Measurements from ENCODE around the gene TXN2.
"Not testable (repeated sequence)": the region's sequence is repeated elsewhere in the genome, so short reads cannot be mapped to it uniquely, and the experiment has no call there.

TXN2 gene

GRCh38 chr22:36481393-36482168 is at the start of gene TXN2:
TXN2 (minus strand) TSS chr22:36481640; CDS start chr22:36480837, 803 bp downstream.
- Mint-ChIP-seq H3K36me3 (peaks cover 6% of the 10 kb centered on the region), H3K27ac (peak within 1 kb of the TSS; percentile 97), H3K4me3 (peak within 1 kb of the TSS; percentile 95), H3K4me1 (peaks cover 19% of the 10 kb centered on the region), H3K9me3 (no peaks in the 10 kb centered on the region), H3K27me3 (no peaks in the 10 kb centered on the region)
- peak; percentile 84 for ATAC-seq (ENCODE audit: low read depth)
- DNase-seq (ENCODE audit: low spot score in 2 of 2), result peak; percentile 95 to 97

- no peaks in the 10 kb centered on the region for H3K9me3 Mint-ChIP-seq
- H3K4me3 Mint-ChIP-seq, result peak within 1 kb of the TSS; percentile 90
- H3K27me3 Mint-ChIP-seq, result no peaks in the 10 kb centered on the region
- peaks cover 19% of the 10 kb centered on the region for H3K36me3 Mint-ChIP-seq
- peaks cover 6% of the 10 kb centered on the region for H3K4me1 Mint-ChIP-seq
- DNase-seq (ENCODE audit: low spot score in 2 of 2), result peak; percentile 97 to 98
- peak; percentile 88 for ATAC-seq (ENCODE audit: low read depth)
- peak within 1 kb of the TSS; percentile 96 for H3K27ac Mint-ChIP-seq
Observed at GRCh38 chr22:36528795-36529751, 47.6 kb upstream of the TXN2 start, which contains the start of gene EIF3D. EIF3D (minus strand) TSS chr22:36529166; CDS start chr22:36526121, 3,045 bp downstream.

- Mint-ChIP-seq H3K4me1 (peaks cover 6% of the 10 kb centered on the region), H3K9me3 (no peaks in the 10 kb centered on the region), H3K36me3 (peaks cover 22% of the 10 kb centered on the region), H3K4me3 (peak overlapping the region; percentile 90), H3K27ac (peak overlapping the region; percentile 96), H3K27me3 (no peaks in the 10 kb centered on the region)
- ATAC-seq (ENCODE audit: low read depth) (no peak), DNase-seq (ENCODE audit: low spot score in 2 of 2) (no peak)
Observed at GRCh38 chr22:36528341-36528740, 46.9 kb upstream of the TXN2 start.

- H3K9me3 Mint-ChIP-seq, result no peaks in the 10 kb centered on the region
- DNase-seq (ENCODE audit: low spot score in 2 of 2), result no peak
- peaks cover 44% of the 10 kb centered on the region for H3K36me3 Mint-ChIP-seq
- peaks cover 6% of the 10 kb centered on the region for H3K4me1 Mint-ChIP-seq
- ATAC-seq (ENCODE audit: low read depth), result no peak
- H3K27me3 Mint-ChIP-seq, result no peaks in the 10 kb centered on the region
- H3K4me3 Mint-ChIP-seq, result no peak overlapping the region
- no peak overlapping the region for H3K27ac Mint-ChIP-seq
Observed at GRCh38 chr22:36522662-36523061, 41.2 kb upstream of the TXN2 start.

GRCh38 chr22:36520423-36520822 is 39.0 kb upstream of the TXN2 start:
- no peaks in the 10 kb centered on the region for H3K9me3 Mint-ChIP-seq
- H3K27me3 Mint-ChIP-seq, result no peaks in the 10 kb centered on the region
- H3K36me3 Mint-ChIP-seq, result peaks cover 43% of the 10 kb centered on the region
- no peak overlapping the region for H3K4me3 Mint-ChIP-seq
- no peak for DNase-seq (ENCODE audit: low spot score in 2 of 2)
- no peak overlapping the region for H3K27ac Mint-ChIP-seq
- ATAC-seq (ENCODE audit: low read depth), result no peak
- peaks cover 2% of the 10 kb centered on the region for H3K4me1 Mint-ChIP-seq

GRCh38 chr22:36519906-36520305 is 38.5 kb upstream of the TXN2 start:
- not testable (repeated sequence) for H3K9me3 Mint-ChIP-seq; H3K4me3 Mint-ChIP-seq; DNase-seq (ENCODE audit: low spot score in 2 of 2); ATAC-seq (ENCODE audit: low read depth); H3K27me3 Mint-ChIP-seq; H3K4me1 Mint-ChIP-seq; H3K27ac Mint-ChIP-seq
- H3K36me3 Mint-ChIP-seq, result peaks cover 43% of the 10 kb centered on the region

- no peak for ATAC-seq (ENCODE audit: low read depth)
- H3K9me3 Mint-ChIP-seq, result no peaks in the 10 kb centered on the region
- no peak overlapping the region for H3K27ac Mint-ChIP-seq
- DNase-seq (ENCODE audit: low spot score in 2 of 2), result no peak
- peaks cover 52% of the 10 kb centered on the region for H3K36me3 Mint-ChIP-seq
- peaks cover 3% of the 10 kb centered on the region for H3K4me1 Mint-ChIP-seq
- H3K27me3 Mint-ChIP-seq, result no peaks in the 10 kb centered on the region
- no peak overlapping the region for H3K4me3 Mint-ChIP-seq
Observed at GRCh38 chr22:36514766-36515165, 33.3 kb upstream of the TXN2 start.

- Mint-ChIP-seq H3K9me3 (no peaks in the 10 kb centered on the region), H3K27me3 (no peaks in the 10 kb centered on the region), H3K36me3 (peaks cover 45% of the 10 kb centered on the region), H3K27ac (no peak overlapping the region), H3K4me1 (peaks cover 3% of the 10 kb centered on the region), H3K4me3 (no peak overlapping the region)
- ATAC-seq (ENCODE audit: low read depth) (no peak), DNase-seq (ENCODE audit: low spot score in 2 of 2) (no peak)
Observed at GRCh38 chr22:36512991-36513390, 31.6 kb upstream of the TXN2 start.

- Mint-ChIP-seq H3K4me1 (peaks cover 6% of the 10 kb centered on the region), H3K27ac (no peak overlapping the region)
- ATAC-seq (ENCODE audit: low read depth), result no peak
Observed at GRCh38 chr22:36512333-36512732, 30.9 kb upstream of the TXN2 start.

GRCh38 chr22:36510966-36511881 is 29.8 kb upstream of the TXN2 start:
- ATAC-seq (ENCODE audit: low read depth) (peak; percentile 20), DNase-seq (ENCODE audit: low spot score in 2 of 2) (peak in 1 of 2 donors; percentile 32)
- no peaks in the 10 kb centered on the region for H3K27me3 Mint-ChIP-seq
- peak overlapping the region; percentile 76 for H3K27ac Mint-ChIP-seq
- no peaks in the 10 kb centered on the region for H3K9me3 Mint-ChIP-seq
- H3K4me3 Mint-ChIP-seq, result no peak overlapping the region
- H3K36me3 Mint-ChIP-seq, result peaks cover 38% of the 10 kb centered on the region
- H3K4me1 Mint-ChIP-seq, result peaks cover 6% of the 10 kb centered on the region

More at GRCh38 chr22:36512333-36512732, 30.9 kb upstream of the TXN2 start:
- Mint-ChIP-seq H3K9me3 (no peaks in the 10 kb centered on the region), H3K36me3 (peaks cover 42% of the 10 kb centered on the region), H3K27me3 (no peaks in the 10 kb centered on the region), H3K4me3 (no peak overlapping the region)
- DNase-seq (ENCODE audit: low spot score in 2 of 2), result no peak

- H3K27ac Mint-ChIP-seq, result no peak overlapping the region
- peaks cover 31% of the 10 kb centered on the region for H3K36me3 Mint-ChIP-seq
- no peak for ATAC-seq (ENCODE audit: low read depth)
- no peaks in the 10 kb centered on the region for H3K9me3 Mint-ChIP-seq
- DNase-seq (ENCODE audit: low spot score in 2 of 2), result no peak
- peaks cover 6% of the 10 kb centered on the region for H3K4me1 Mint-ChIP-seq
- H3K27me3 Mint-ChIP-seq, result no peaks in the 10 kb centered on the region
- no peak overlapping the region for H3K4me3 Mint-ChIP-seq
Observed at GRCh38 chr22:36510384-36510783, 28.9 kb upstream of the TXN2 start.

- Mint-ChIP-seq H3K36me3 (peaks cover 15% of the 10 kb centered on the region), H3K4me3 (peak overlapping the region; percentile 29), H3K4me1 (peaks cover 6% of the 10 kb centered on the region), H3K9me3 (no peaks in the 10 kb centered on the region), H3K27me3 (no peaks in the 10 kb centered on the region), H3K27ac (no peak overlapping the region)
- ATAC-seq (ENCODE audit: low read depth), result no peak
- DNase-seq (ENCODE audit: low spot score in 2 of 2), result no peak
Observed at GRCh38 chr22:36507518-36508010, 26.1 kb upstream of the TXN2 start.

Measured in memory B cell (primary cell).